Measurements from ENCODE around the gene C10orf53. TPM values are rescaled to one million over a fixed set of nuclear protein-coding genes. Genes with fewer than 3 reads are reported as not detected.

The C10orf53 gene
- total RNA-seq, 1 experiment from 2014 or later, result not detected

GRCh38 chr10:49746626-49747302 lies 67.3 kb downstream of the C10orf53 start:
- DNase-seq, result peak; percentile 13
- Histone ChIP-seq H4K5ac (ENCODE audit: insufficient read length, low read depth, low read length) (no peak overlapping the region), H2AK5ac (ENCODE audit: insufficient read length, low read length) (no peak overlapping the region), H2AFZ (ENCODE audit: low read length) (no peak overlapping the region), H3T11ph (ENCODE audit: low read length) (no peak overlapping the region), H3K79me1 (ENCODE audit: insufficient read depth, low read depth, low read length, poor library complexity, severe bottlenecking) (no peaks in the 10 kb centered on the region), H3K23me2 (ENCODE audit: insufficient read length, low read depth, low read length, poor library complexity, severe bottlenecking) (no peaks in the 10 kb centered on the region), H3K18ac (ENCODE audit: insufficient read length, low read depth, low read length) (no peak overlapping the region), H3K9ac (ENCODE audit: extremely low read depth, insufficient read length, low read length) (no peak overlapping the region), H3K56ac (ENCODE audit: insufficient read length, low read depth, low read length) (no peak overlapping the region), H2BK5ac (ENCODE audit: insufficient read length, low read length) (no peak overlapping the region), H2BK120ac (ENCODE audit: low read depth, low read length, poor library complexity, severe bottlenecking) (no peak overlapping the region), H3K14ac (ENCODE audit: insufficient read depth, low read length) (no peak overlapping the region), H3K79me2 (ENCODE audit: insufficient read depth, low read length) (no peaks in the 10 kb centered on the region), H3K9me3 (ENCODE audit: control insufficient read depth, low read depth, low read length) (no peaks in the 10 kb centered on the region), H3K27ac (ENCODE audit: insufficient read length, low read depth, low read length) (no peak overlapping the region), H3K4me2 (ENCODE audit: insufficient read depth, insufficient read length, low read length) (no peak overlapping the region), H2BK12ac (ENCODE audit: insufficient read length, low read depth, low read length) (no peak overlapping the region), H3K23ac (ENCODE audit: insufficient read length, low read depth, low read length) (no peak overlapping the region), H4K20me1 (ENCODE audit: control insufficient read depth, insufficient read depth, insufficient read length) (peaks cover under 1% of the 10 kb centered on the region), H4K8ac (replicated peaks; ENCODE audit: insufficient read length, low read depth, low read length) (no peak overlapping the region), H2BK20ac (ENCODE audit: low read depth, low read length, poor library complexity, severe bottlenecking) (no peak overlapping the region), H4K91ac (ENCODE audit: insufficient read length, low read depth, low read length) (no peak overlapping the region), H3K4ac (ENCODE audit: low read depth, low read length) (no peak overlapping the region), H3K27me3 (ENCODE audit: insufficient read depth, low read length) (no peaks in the 10 kb centered on the region), H3K4me1 (ENCODE audit: insufficient read depth, low read length) (no peaks in the 10 kb centered on the region), H2BK15ac (ENCODE audit: low read depth, low read length) (no peak overlapping the region)
- Mint-ChIP-seq H3K36me3 (ENCODE audit: insufficient read depth in 1 of 3, low read depth in 3 of 3) (peaks cover 7 to 43% (median 20%) of the 10 kb centered on the region in 3 experiments; a peak in 6 of 7 replicates), H3K4me3 (no peak overlapping the region), H3K27ac (no peak overlapping the region; a peak in 2 of 7 replicates), H3K4me1 (no peaks in the 10 kb centered on the region), H3K27me3 (ENCODE audit: low read depth) (no peaks in the 10 kb centered on the region; the same call in 1 of the 2 replicates), H3K9me3 (peaks cover 2 to 3% of the 10 kb centered on the region in 2 experiments; a peak in 2 of 5 replicates)
- no CpG with 5 or more reads among the region's 20 CpGs for WGBS (ENCODE audit: extremely low coverage, insufficient read length, low lambda C conversion rate)
- TF ChIP-seq, protein P1, sequence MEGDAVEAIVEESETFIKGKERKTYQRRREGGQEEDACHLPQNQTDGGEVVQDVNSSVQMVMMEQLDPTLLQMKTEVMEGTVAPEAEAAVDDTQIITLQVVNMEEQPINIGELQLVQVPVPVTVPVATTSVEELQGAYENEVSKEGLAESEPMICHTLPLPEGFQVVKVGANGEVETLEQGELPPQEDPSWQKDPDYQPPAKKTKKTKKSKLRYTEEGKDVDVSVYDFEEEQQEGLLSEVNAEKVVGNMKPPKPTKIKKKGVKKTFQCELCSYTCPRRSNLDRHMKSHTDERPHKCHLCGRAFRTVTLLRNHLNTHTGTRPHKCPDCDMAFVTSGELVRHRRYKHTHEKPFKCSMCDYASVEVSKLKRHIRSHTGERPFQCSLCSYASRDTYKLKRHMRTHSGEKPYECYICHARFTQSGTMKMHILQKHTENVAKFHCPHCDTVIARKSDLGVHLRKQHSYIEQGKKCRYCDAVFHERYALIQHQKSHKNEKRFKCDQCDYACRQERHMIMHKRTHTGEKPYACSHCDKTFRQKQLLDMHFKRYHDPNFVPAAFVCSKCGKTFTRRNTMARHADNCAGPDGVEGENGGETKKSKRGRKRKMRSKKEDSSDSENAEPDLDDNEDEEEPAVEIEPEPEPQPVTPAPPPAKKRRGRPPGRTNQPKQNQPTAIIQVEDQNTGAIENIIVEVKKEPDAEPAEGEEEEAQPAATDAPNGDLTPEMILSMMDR (conservative IDR thresholded peaks at IDR 0.05), result no peak

Other genes with a start within 250 kb of the C10orf53 start
- gene ERCC6, start 140.5 kb upstream of the C10orf53 start, total RNA-seq (2021), result 18.2 and 19.5 TPM in 2 replicates
- gene SLC18A3, start 69.3 kb upstream of the C10orf53 start, total RNA-seq (2021), result not detected in 2 replicates
- gene CHAT, start 65.6 kb upstream of the C10orf53 start, total RNA-seq (2021), result not detected in 2 replicates
- 21.9 and 22.6 TPM in 2 replicates for gene OGDHL, start 82.7 kb downstream of the C10orf53 start, total RNA-seq (2021)